ENCODE measurements around the gene CDH24. TPM values are rescaled to one million over a fixed set of nuclear protein-coding genes. Genes with fewer than 3 reads are reported as not detected.

The CDH24 gene
- total and polyA plus RNA-seq, 2 donors (not counting 1 experiment from before 2014, with no cell fraction given): 0.96 to 1.0 TPM

- H3K79me2 ChIP-seq (ENCODE audit: control insufficient read depth, insufficient read depth, low read length): peaks cover 67% of the 10 kb centered on the region
- ATAC-seq (ENCODE audit: low read depth) (no peak), DNase-seq (no peak)
- TF ChIP-seq CTCF (IDR thresholded peaks at IDR 0.05) (no peak), EZH2 (IDR thresholded peaks at IDR 0.05; ENCODE audit: borderline replicate concordance, insufficient read depth, low read depth, low read length, poor library complexity, severe bottlenecking) (no peak)
- ChIA-PET CTCF (interaction anchor here (0.5 to 1.4 kb wide), 5 partner anchors 21 to 876 kb away, joined by 3 to 10 read pairs (median 4); no protein-coding TSS in a partner anchor), POLR2A (no interaction called here)
- H3K9me3 ChIP-seq (ENCODE audit: control extremely low read depth in 1 of 3, control insufficient read depth in 2 of 3, insufficient read depth in 1 of 3, low read length in 2 of 3): no peaks in the 10 kb centered on the region
- H3K4me3 ChIP-seq (ENCODE audit: control extremely low read depth in 1 of 5, extremely low read depth in 1 of 5, insufficient read depth in 1 of 5, low read depth in 2 of 5, low read length in 4 of 5): no peak overlapping the region
- H3K4me3 Mint-ChIP-seq: peak overlapping the region; percentile 5
- no peaks in the 10 kb centered on the region for H3K9me3 Mint-ChIP-seq (ENCODE audit: insufficient read depth)
- peaks cover 29% of the 10 kb centered on the region for H3K4me1 Mint-ChIP-seq
- H3K36me3 ChIP-seq (replicated peaks in 1 of 2; ENCODE audit: control extremely low read depth in 1 of 2, control insufficient read depth in 1 of 2, extremely low read depth in 1 of 2, insufficient read depth in 2 of 2, low read length in 1 of 2): peaks cover 5 to 31% of the 10 kb centered on the region in 2 experiments
- H3K27me3 ChIP-seq (replicated peaks in 1 of 4; ENCODE audit: control extremely low read depth in 1 of 4, control insufficient read depth in 3 of 4, insufficient read depth in 4 of 4, low read length in 3 of 4): no peaks in the 10 kb centered on the region
- 96% methylated on average over 7 of the region's 7 CpGs for WGBS (ENCODE audit: insufficient coverage)
- H3K27ac Mint-ChIP-seq: no peak overlapping the region
- intact Hi-C loops (cut with micrococcal nuclease): loop anchor here (10.0 kb wide), 4 partner anchors 457 to 1833 kb away; partner anchors contain the start of genes EMC9, HNRNPC, PSME2 and RNF31
- H3K4me1 ChIP-seq (ENCODE audit: control insufficient read depth in 2 of 2, insufficient read depth in 2 of 2, low read length in 2 of 2): peaks cover 20 to 24% of the 10 kb centered on the region in 2 donors
- H4K20me1 ChIP-seq (ENCODE audit: control insufficient read depth, insufficient read depth, low read length, poor library complexity, severe bottlenecking): peaks cover 23% of the 10 kb centered on the region
- no peak overlapping the region for H3K27ac ChIP-seq (ENCODE audit: low read length in 2 of 2)
- no peak overlapping the region for H2AFZ ChIP-seq (ENCODE audit: insufficient read depth, low read depth, low read length, poor library complexity, severe bottlenecking)
- H3K9ac ChIP-seq (ENCODE audit: low read length): no peak overlapping the region
- no peak overlapping the region for H3K4me2 ChIP-seq (replicated peaks; ENCODE audit: low read depth, low read length, poor library complexity, severe bottlenecking)
- no peaks in the 10 kb centered on the region for H3K27me3 Mint-ChIP-seq
These were observed 40.5 kb upstream of the CDH24 start for GRCh38 chr14:23097786-23098185.

Data from B cell (primary cell).